ENCODE data around the gene STAB1. TPM values are rescaled to one million over a fixed set of nuclear protein-coding genes. Genes with fewer than 3 reads are reported as not detected.

STAB1 gene
- total and polyA plus RNA-seq, 2 of the 13 experiments (the other 11 are each of a cell fraction or from before 2014, with no cell fraction given), result 0.09 to 0.34 TPM

DNA sequence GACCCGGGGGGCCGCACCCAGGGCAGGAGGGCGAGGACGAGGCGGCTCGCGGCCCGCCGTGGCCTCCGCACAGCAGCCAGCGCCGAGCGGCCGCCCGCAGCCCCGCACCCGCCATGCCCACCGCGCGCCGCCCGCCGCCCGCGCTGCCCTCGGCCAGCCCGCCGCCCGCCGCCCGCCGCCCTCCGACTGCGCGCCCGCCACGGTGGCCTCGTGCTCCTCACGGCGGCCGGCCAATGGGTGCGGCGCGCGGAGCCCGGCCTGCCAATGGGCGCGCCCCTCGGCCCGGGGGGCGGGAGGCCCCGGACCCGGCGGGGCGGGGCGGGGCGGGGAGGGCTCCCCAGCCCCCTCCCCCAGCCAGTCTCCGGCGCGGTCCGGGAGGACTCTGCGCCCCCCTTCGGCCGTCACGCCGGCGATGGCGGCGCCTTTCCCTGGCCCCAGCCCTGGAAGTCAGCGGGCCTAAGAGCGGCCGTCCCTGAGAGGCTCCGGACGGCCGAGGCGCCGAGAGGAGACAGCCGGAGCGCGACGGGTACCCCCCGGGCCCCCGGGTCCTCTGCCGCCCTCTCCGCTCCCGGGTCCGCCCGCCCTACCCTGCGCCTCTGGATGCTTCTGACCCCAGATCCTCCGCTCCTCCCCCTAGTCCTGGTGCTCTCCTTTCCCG is 38.6 kb downstream of the STAB1 start, which contains the start of gene NT5DC2 (continued):
- TF ChIP-seq FOSL2 (CRISPR knock-in tag; IDR thresholded peaks at IDR 0.05) (no peak), THAP11 (CRISPR knock-in tag; IDR thresholded peaks at IDR 0.05) (peak; percentile 23; the same call in 1 of the 2 replicates), YY1 (IDR thresholded peaks at IDR 0.05; ENCODE audit: insufficient read depth, insufficient replicate concordance, low read depth, low read length) (peak; percentile 88), ZBTB7B (CRISPR knock-in tag; IDR thresholded peaks at IDR 0.05) (no peak), ARHGAP35 (CRISPR knock-in tag; IDR thresholded peaks at IDR 0.05; ENCODE audit: borderline replicate concordance) (peak; percentile 68; the same call in 1 of the 2 replicates), EED (CRISPR knock-in tag; IDR thresholded peaks at IDR 0.05) (0 out of 2 replicates have a peak, but pooled peaks have one; percentile 25), ZNF709 (CRISPR knock-in tag; IDR thresholded peaks at IDR 0.05) (peak; percentile 97), IKZF4 (CRISPR knock-in tag; IDR thresholded peaks at IDR 0.05; ENCODE audit: borderline replicate concordance, low read depth, not compliant biosample characterization) (peak; percentile 85), DZIP1 (CRISPR knock-in tag; IDR thresholded peaks at IDR 0.05) (0 out of 2 replicates have a peak, but pooled peaks have one; percentile 4), JUND (CRISPR knock-in tag; IDR thresholded peaks at IDR 0.05) (no peak), RFXANK (CRISPR knock-in tag; IDR thresholded peaks at IDR 0.05) (no peak), ZNF30 (CRISPR knock-in tag; IDR thresholded peaks at IDR 0.05) (0 out of 2 replicates have a peak, but pooled peaks have one; percentile 82), ZNF564 (CRISPR knock-in tag; IDR thresholded peaks at IDR 0.05) (peak; percentile 69; the same call in 1 of the 2 replicates), ARID4A (CRISPR knock-in tag; IDR thresholded peaks at IDR 0.05; ENCODE audit: borderline replicate concordance) (peak; percentile 24; the same call in 1 of the 2 replicates), ZNF670 (CRISPR knock-in tag; IDR thresholded peaks at IDR 0.05; ENCODE audit: borderline replicate concordance) (peak; percentile 47; the same call in 1 of the 2 replicates), EEA1 (CRISPR knock-in tag; IDR thresholded peaks at IDR 0.05; ENCODE audit: borderline replicate concordance) (0 out of 2 replicates have a peak, but pooled peaks have one; percentile 17), ZNF644 (CRISPR knock-in tag; IDR thresholded peaks at IDR 0.05; ENCODE audit: low read depth) (no peak), NR2C2 (CRISPR knock-in tag; IDR thresholded peaks at IDR 0.05; ENCODE audit: borderline replicate concordance) (peak; percentile 28), SALL1 (CRISPR knock-in tag; IDR thresholded peaks at IDR 0.05) (peak; percentile 47)
- TF ChIP-seq, protein P1, sequence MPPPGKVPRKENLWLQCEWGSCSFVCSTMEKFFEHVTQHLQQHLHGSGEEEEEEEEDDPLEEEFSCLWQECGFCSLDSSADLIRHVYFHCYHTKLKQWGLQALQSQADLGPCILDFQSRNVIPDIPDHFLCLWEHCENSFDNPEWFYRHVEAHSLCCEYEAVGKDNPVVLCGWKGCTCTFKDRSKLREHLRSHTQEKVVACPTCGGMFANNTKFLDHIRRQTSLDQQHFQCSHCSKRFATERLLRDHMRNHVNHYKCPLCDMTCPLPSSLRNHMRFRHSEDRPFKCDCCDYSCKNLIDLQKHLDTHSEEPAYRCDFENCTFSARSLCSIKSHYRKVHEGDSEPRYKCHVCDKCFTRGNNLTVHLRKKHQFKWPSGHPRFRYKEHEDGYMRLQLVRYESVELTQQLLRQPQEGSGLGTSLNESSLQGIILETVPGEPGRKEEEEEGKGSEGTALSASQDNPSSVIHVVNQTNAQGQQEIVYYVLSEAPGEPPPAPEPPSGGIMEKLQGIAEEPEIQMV (CRISPR knock-in tag; IDR thresholded peaks at IDR 0.05; ENCODE audit: low read depth), result peak; percentile 100
- TF ChIP-seq, protein P2, sequence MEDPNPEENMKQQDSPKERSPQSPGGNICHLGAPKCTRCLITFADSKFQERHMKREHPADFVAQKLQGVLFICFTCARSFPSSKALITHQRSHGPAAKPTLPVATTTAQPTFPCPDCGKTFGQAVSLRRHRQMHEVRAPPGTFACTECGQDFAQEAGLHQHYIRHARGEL (CRISPR knock-in tag; IDR thresholded peaks at IDR 0.05), result no peak

Measured in HepG2 (cell line).